Neural crest cell (in vitro differentiated cells): Measurements from ENCODE around the gene ASPSCR1. TPM values are rescaled to one million over a fixed set of nuclear protein-coding genes. Genes with fewer than 3 reads are reported as not detected.

Source experiments
- DNase-seq: peaks from one replicate; pipeline ENCODE4 v3.0.0; 2021; ENCODE audit warnings: low read depth, mixed read lengths, low spot score
- H3K27ac Mint-ChIP-seq: one replicate; pipeline ENCODE4 v1.8.0; 2021; ENCODE audit warnings: mild to moderate bottlenecking, mixed read lengths; ENCODE audit not compliant: unreplicated experiment
- H3K27me3 Mint-ChIP-seq: 2 replicates; pipeline ENCODE4 v1.8.0; 2021; ENCODE audit warnings: low read depth, mild to moderate bottlenecking, mixed read lengths
- H3K36me3 Mint-ChIP-seq: 2 replicates; pipeline ENCODE4 v1.8.0; 2021; ENCODE audit warnings: low read depth, mild to moderate bottlenecking, mixed read lengths
- H3K4me1 Mint-ChIP-seq: 2 replicates; pipeline ENCODE4 v1.8.0; 2021; ENCODE audit warnings: mixed read lengths
- H3K4me3 Mint-ChIP-seq: one replicate; pipeline ENCODE4 v1.8.0; 2021; ENCODE audit warnings: mild to moderate bottlenecking, mixed read lengths
- H3K9me3 Mint-ChIP-seq: 2 replicates; pipeline ENCODE4 v1.8.0; 2021; ENCODE audit warnings: mixed read lengths
- CTCF ChIP-seq: fragments of 200-600 bp; sonication (generic); conservative IDR thresholded peaks from 2 replicates; pipeline ENCODE4 v1.5.0; 2021; ENCODE audit warnings: antibody characterized with exemption, mild to moderate bottlenecking
- total RNA-seq: library from RNA; stranded (reverse); gene quantifications from 2 replicates; pipeline ENCODE4 v1.2.1, GENCODE V29; 2021

The ASPSCR1 gene
- total RNA-seq, 1 donor from 2014 or later, result 51.9 TPM

GRCh38 chr17:81983011-81983638 is 5.7 kb downstream of the ASPSCR1 start:
- Mint-ChIP-seq H3K4me3 (no peak overlapping the region), H3K27ac (no peak overlapping the region), H3K27me3 (no peaks in the 10 kb centered on the region), H3K36me3 (peaks cover 9% of the 10 kb centered on the region), H3K4me1 (peaks cover 11% of the 10 kb centered on the region), H3K9me3 (no peaks in the 10 kb centered on the region)
- DNase-seq, result no peak
- no peak for TF ChIP-seq CTCF

DNA sequence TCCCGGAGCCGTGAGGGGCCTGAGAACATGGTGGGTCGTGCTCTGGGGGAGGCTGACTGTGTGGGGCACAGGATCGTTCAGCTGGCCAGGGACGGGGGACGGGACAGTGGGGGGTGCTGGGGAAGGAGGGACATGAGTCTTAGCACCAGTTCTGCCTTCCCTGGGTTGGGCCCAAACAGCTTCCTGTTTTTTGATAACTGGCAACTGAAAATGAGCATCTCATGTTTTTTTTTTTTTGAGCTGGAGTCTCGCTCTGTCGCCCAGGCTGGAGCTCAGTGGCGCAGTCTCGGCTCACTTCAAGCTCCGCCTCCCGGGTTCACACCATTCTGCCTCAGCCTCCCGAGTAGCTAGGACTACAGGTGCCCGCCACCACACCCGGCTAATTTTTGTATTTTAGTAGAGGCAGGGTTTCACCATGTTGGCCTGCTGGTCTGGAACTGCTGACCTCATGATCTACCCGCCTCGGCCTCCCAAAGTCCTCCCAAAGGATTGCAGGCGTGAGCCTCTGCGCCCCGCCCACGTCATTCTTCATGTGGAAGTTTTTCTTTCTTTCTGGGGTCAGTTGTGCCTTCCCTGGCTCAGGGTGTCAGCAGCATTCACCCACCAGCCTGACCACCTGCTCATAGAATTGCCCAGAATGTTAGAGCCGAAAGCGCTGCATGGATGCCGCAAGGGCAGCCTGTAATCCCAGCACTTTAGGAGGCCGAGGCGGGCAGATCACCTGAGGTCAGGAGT is 6.4 kb downstream of the ASPSCR1 start:
- no peak for TF ChIP-seq CTCF
- Mint-ChIP-seq H3K4me3 (no peak overlapping the region), H3K27ac (peak overlapping the region; percentile 84), H3K4me1 (peaks cover 8% of the 10 kb centered on the region), H3K27me3 (no peaks in the 10 kb centered on the region), H3K9me3 (no peaks in the 10 kb centered on the region), H3K36me3 (peaks cover 9% of the 10 kb centered on the region)
- no peak for DNase-seq

- Mint-ChIP-seq H3K4me1 (no peaks in the 10 kb centered on the region), H3K27ac (no peak overlapping the region), H3K27me3 (no peaks in the 10 kb centered on the region), H3K4me3 (no peak overlapping the region), H3K36me3 (peaks cover 9% of the 10 kb centered on the region), H3K9me3 (no peaks in the 10 kb centered on the region)
- DNase-seq, result no peak
- no peak for TF ChIP-seq CTCF
These were observed 7.5 kb downstream of the ASPSCR1 start for GRCh38 chr17:81984773-81985410.

DNA sequence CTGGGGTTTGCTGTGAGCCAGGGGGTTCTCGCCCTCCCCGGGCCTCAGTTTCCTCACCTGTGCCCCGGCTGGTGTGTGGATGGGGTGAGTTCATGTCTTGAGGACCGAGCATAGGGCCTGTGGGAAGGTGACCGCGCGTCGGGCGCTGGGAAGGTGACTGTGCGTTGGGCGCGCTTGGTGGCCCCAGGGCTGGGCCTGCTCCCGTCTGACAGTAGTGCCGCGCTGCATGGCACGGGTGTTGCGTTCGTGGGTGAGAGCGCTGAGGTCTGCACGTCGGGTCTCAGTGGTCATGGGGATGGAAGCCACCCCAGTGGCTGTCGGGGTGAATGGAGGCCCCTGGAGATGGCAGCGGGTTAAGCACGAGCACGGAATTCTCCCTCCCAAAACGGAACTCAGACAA is 9.2 kb downstream of the ASPSCR1 start:
- no peak for DNase-seq
- no peaks in the 10 kb centered on the region for H3K9me3 Mint-ChIP-seq

More for the DNA sequence above, 9.2 kb downstream of the ASPSCR1 start:
- Mint-ChIP-seq H3K4me1 (peaks cover 10% of the 10 kb centered on the region), H3K27ac (no peak overlapping the region), H3K27me3 (no peaks in the 10 kb centered on the region), H3K4me3 (no peak overlapping the region), H3K36me3 (peaks cover 13% of the 10 kb centered on the region)
- TF ChIP-seq CTCF, result no peak
